A549 (cell line): Measurements from ENCODE around the gene FANCC. TPM values are rescaled to one million over a fixed set of nuclear protein-coding genes. Genes with fewer than 3 reads are reported as not detected.

Source experiments
- ATAC-seq, 2 experiments: fragments of 200-7000 bp in 1 of 2; fragments of >200 bp in 1 of 2; cut with Nextera tagmentation in 1 of 2; cut with Tn5 transposase in 1 of 2; 3 replicates each; pipeline versions ENCODE4 v1.8.0 to v1.9.1; 2018 to 2020; ENCODE audit warnings: mild to moderate bottlenecking in 1 of 2, moderate library complexity in 1 of 2
- CTCF ChIA-PET: fragments of 300-600 bp; sonication (Branson Sonifier 250); formaldehyde crosslinking; extraction: SDS; loops from one replicate; lab custom pipeline; 2021; ENCODE audit warnings: antibody characterized with exemption, inconsistent platforms; lab: Yijun Ruan, JAX
- POLR2A ChIA-PET: fragments of 350-600 bp; formaldehyde crosslinking; extraction: SDS; loops from one replicate; lab custom pipeline; 2021; ENCODE audit warnings: antibody characterized with exemption, inconsistent platforms; lab: Yijun Ruan, JAX
- DNase-seq, 2 experiments: peaks; one replicate each; pipeline versions ENCODE4 v3.0.0 to v3.0.0-alpha.2; 2011 to 2016; ENCODE audit warnings: low read depth in 1 of 2, low spot score in 1 of 2
- FAIRE-seq: peaks from 2 replicates; lab custom pipeline; 2011; peaks lifted over from hg19 to GRCh38; lab: Jason Lieb, UNC
- H3K27ac ChIP-seq, 2 experiments: fragments of >200 bp; sonication (Bioruptor Twin); formaldehyde crosslinking; 3 replicates each; pipeline ENCODE4 v1.5.1; 2016 to 2017
- H3K4me1 ChIP-seq: fragments of >200 bp; sonication (Bioruptor Twin); formaldehyde crosslinking; 3 replicates; pipeline ENCODE4 v1.6.1; 2016
- H3K4me2 ChIP-seq: fragments of >200 bp; sonication (Bioruptor Twin); formaldehyde crosslinking; 3 replicates; pipeline ENCODE4 v1.6.1; 2016
- H3K4me3 ChIP-seq: fragments of >200 bp; sonication (Bioruptor Twin); formaldehyde crosslinking; 3 replicates; pipeline ENCODE4 v1.5.1; 2016
- H3K9me3 ChIP-seq: fragments of >200 bp; sonication (Bioruptor Twin); formaldehyde crosslinking; 3 replicates; pipeline ENCODE4 v1.6.1; 2016
- BHLHE40 ChIP-seq: IDR thresholded peaks from 2 replicates; pipeline ENCODE4 v1.6.1; 2012; ENCODE audit warnings: low read depth, low read length, inconsistent platforms
- CBX2 ChIP-seq: fragments of 200-600 bp; sonication (generic); IDR thresholded peaks from 2 replicates; pipeline ENCODE4 v1.6.1; 2016; ENCODE audit warnings: low read depth, mild to moderate bottlenecking, borderline replicate concordance
- CBX8 ChIP-seq: fragments of 200-600 bp; sonication (generic); IDR thresholded peaks from 2 replicates; pipeline ENCODE4 v1.6.1; 2016
- CHD4 ChIP-seq: fragments of 200-600 bp; sonication (generic); IDR thresholded peaks from 2 replicates; pipeline ENCODE4 v1.6.1; 2016; ENCODE audit warnings: antibody characterized with exemption, mild to moderate bottlenecking, borderline replicate concordance
- FOSL2 ChIP-seq, 2 experiments: fragments of 450-650 bp in 1 of 2; fragments of >200 bp in 1 of 2; sonication (Bioruptor Twin) in 1 of 2; formaldehyde crosslinking; IDR thresholded peaks; 2 replicates each; pipeline versions ENCODE4 v1.5.0 to v1.6.1; 2016 to 2020; ENCODE audit warnings: mild to moderate bottlenecking in 1 of 2, moderate library complexity in 1 of 2
- GATA3 ChIP-seq: IDR thresholded peaks from 2 replicates; pipeline ENCODE4 v1.6.1; 2012; ENCODE audit warnings: borderline replicate concordance
- HOXB13 ChIP-seq: fragments of 250-450 bp; sonication (Bioruptor Pico); IDR thresholded peaks from 2 replicates; pipeline ENCODE4 v1.5.0; 2020; ENCODE audit warnings: low read depth, mild to moderate bottlenecking, moderate library complexity
- HOXB5 ChIP-seq: fragments of 250-450 bp; sonication (Bioruptor Pico); IDR thresholded peaks from 2 replicates; pipeline ENCODE4 v1.5.0; 2020; ENCODE audit warnings: mild to moderate bottlenecking, moderate library complexity
- KDM1A ChIP-seq: fragments of 200-600 bp; sonication (generic); IDR thresholded peaks from 2 replicates; pipeline ENCODE4 v1.6.1; 2016; ENCODE audit warnings: low read depth, mild to moderate bottlenecking
- MAFK ChIP-seq: fragments of 450-650 bp; IDR thresholded peaks from 2 replicates; pipeline ENCODE4 v1.6.1; 2014; ENCODE audit not compliant: partially characterized antibody
- NFE2L2 ChIP-seq: fragments of 150-350 bp; conservative IDR thresholded peaks from 2 replicates; pipeline ENCODE4 v1.6.1; 2014; ENCODE audit warnings: low read length
- NPAS2 ChIP-seq: fragments of 250-450 bp; sonication (Bioruptor Pico); IDR thresholded peaks from 2 replicates; pipeline ENCODE4 v1.8.0; 2022; ENCODE audit warnings: mild to moderate bottlenecking, moderate library complexity, borderline replicate concordance
- NR3C1 ChIP-seq: fragments of >200 bp; sonication (Bioruptor Twin); formaldehyde crosslinking; IDR thresholded peaks from 3 replicates; pipeline ENCODE4 v1.6.1; 2017
- POLR2AphosphoS2 ChIP-seq: conservative IDR thresholded peaks from 2 replicates; pipeline ENCODE4 v1.6.1; 2012; ENCODE audit warnings: low read length, improper control_type of control experiment, inconsistent platforms
- RARB ChIP-seq: fragments of 250-450 bp; sonication (Bioruptor Pico); IDR thresholded peaks from 2 replicates; pipeline ENCODE4 v1.8.0; 2021; ENCODE audit warnings: mild to moderate bottlenecking, moderate library complexity
- RFX5 ChIP-seq: fragments of 450-650 bp; IDR thresholded peaks from 2 replicates; pipeline ENCODE4 v1.7.1; 2014; ENCODE audit warnings: antibody characterized with exemption, mild to moderate bottlenecking, moderate library complexity
- ZFP36 ChIP-seq: fragments of 450-650 bp; IDR thresholded peaks from 2 replicates; pipeline ENCODE4 v1.6.1; 2014; ENCODE audit warnings: borderline replicate concordance; ENCODE audit not compliant: partially characterized antibody
- ZSCAN20 ChIP-seq: fragments of 250-450 bp; sonication (Bioruptor Pico); IDR thresholded peaks from 2 replicates; pipeline ENCODE4 v1.8.0; 2022; ENCODE audit warnings: mild to moderate bottlenecking, moderate library complexity
- WGBS: methylation state at CpG from one replicate; pipeline ENCODE4 v1.1.6; 2017; ENCODE audit errors: missing lambda C conversion rate; 5-methylcytosine and 5-hydroxymethylcytosine counted together
- polyA plus RNA-seq, 4 experiments: library from polyadenylated mRNA; depleted of rRNA in 3 of 4; stranded (reverse); fragments of >200 nt; fragmentation: RNase III in 1 of 4; extraction: RNeasy Plus Mini Kit Qiagen cat#74134 plus additional on column Dnase treatment in 1 of 4; gene quantifications; 2 replicates in 3 of 4; 3 replicates in 1 of 4; pipeline ENCODE4 v1.2.3, GENCODE V29; 2011 to 2017
- TF ChIP-seq, protein P1 (sequence below): fragments of >200 bp; sonication (Bioruptor Twin); formaldehyde crosslinking; IDR thresholded peaks from 3 replicates; pipeline ENCODE4 v1.6.1; 2016
- TF ChIP-seq, protein P2 (sequence below): fragments of >200 bp; sonication (Bioruptor Twin); formaldehyde crosslinking; IDR thresholded peaks from 3 replicates; pipeline ENCODE4 v1.5.1; 2016

The FANCC gene
- polyA plus RNA-seq, 2 of the 4 experiments (the other 2 are of a cell fraction) = 13.5 to 24.9 TPM

- no peak for FAIRE-seq
- ChIA-PET CTCF (no interaction called here), POLR2A (no interaction called here)
- no peak for DNase-seq
- H3K4me1 ChIP-seq = peaks cover 23% of the 10 kb centered on the region
- H3K9me3 ChIP-seq = peaks cover 11% of the 10 kb centered on the region; the same call in 1 of the 3 replicates
- no peak overlapping the region for H3K4me3 ChIP-seq
- 62% methylated on average over 1 of the region's 1 CpG for WGBS
- H3K4me2 ChIP-seq = no peak overlapping the region
- ATAC-seq = no peak
- no peak overlapping the region for H3K27ac ChIP-seq
- peak; percentile 73 for TF ChIP-seq MAFK
- TF ChIP-seq CBX2 = no peak
Observed at GRCh38 chr9:95285307-95285706, 32.2 kb downstream of the FANCC start.

- no peak for ATAC-seq
- DNase-seq = no peak
Observed at GRCh38 chr9:95284162-95285080, 33.1 kb downstream of the FANCC start.

DNA sequence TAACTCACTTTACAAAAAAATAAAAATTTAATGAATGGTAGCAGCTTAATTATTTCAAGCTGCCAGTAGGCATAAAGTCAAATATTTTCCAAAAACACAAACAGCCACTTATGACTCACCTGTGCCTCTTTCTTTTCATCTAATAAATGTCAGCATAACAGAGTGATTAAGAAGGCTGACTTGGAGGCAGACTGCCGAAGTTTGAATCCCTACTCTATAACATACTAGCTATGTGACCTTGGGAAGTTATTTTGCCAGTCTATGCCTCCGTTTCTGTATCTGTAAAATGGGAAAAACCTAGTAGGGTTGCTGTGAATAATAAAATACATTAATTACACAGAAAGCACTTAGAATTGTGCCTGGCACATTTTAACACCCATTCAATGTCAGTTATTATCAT lies 33.8 kb downstream of the FANCC start:
- peaks cover 23% of the 10 kb centered on the region for H3K4me1 ChIP-seq
- no peak overlapping the region for H3K27ac ChIP-seq
- CTCF ChIA-PET = no interaction called here
- peaks cover 18% of the 10 kb centered on the region; the same call in 1 of the 3 replicates for H3K9me3 ChIP-seq
- FAIRE-seq = no peak
- H3K4me3 ChIP-seq = no peak overlapping the region
- POLR2A ChIA-PET = no interaction called here
- TF ChIP-seq RFX5 (no peak), FOSL2 (IDR thresholded peaks at IDR 0.05) (no peak), FOSL2 (CRISPR knock-in tag; IDR thresholded peaks at IDR 0.05) (peak; percentile 25; the same call in 1 of the 2 replicates)
- no peak for DNase-seq
- peak overlapping the region; percentile 47 for H3K4me2 ChIP-seq
- ATAC-seq = no peak
- 16% methylated on average over 2 of the region's 2 CpGs for WGBS

More at GRCh38 chr9:95284162-95285080, 33.1 kb downstream of the FANCC start:
- H3K4me1 ChIP-seq = peaks cover 23% of the 10 kb centered on the region
- 79% methylated on average over 9 of the region's 9 CpGs for WGBS
- peak overlapping the region; percentile 47 for H3K4me2 ChIP-seq
- peaks cover 15% of the 10 kb centered on the region; the same call in 1 of the 3 replicates for H3K9me3 ChIP-seq
- ChIA-PET CTCF (no interaction called here), POLR2A (no interaction called here)
- H3K4me3 ChIP-seq = no peak overlapping the region
- FAIRE-seq = peak; percentile 51
- no peak overlapping the region for H3K27ac ChIP-seq
- no peak for TF ChIP-seq KDM1A
- TF ChIP-seq POLR2AphosphoS2 = no peak
- TF ChIP-seq GATA3 = no peak
- TF ChIP-seq, protein P1, sequence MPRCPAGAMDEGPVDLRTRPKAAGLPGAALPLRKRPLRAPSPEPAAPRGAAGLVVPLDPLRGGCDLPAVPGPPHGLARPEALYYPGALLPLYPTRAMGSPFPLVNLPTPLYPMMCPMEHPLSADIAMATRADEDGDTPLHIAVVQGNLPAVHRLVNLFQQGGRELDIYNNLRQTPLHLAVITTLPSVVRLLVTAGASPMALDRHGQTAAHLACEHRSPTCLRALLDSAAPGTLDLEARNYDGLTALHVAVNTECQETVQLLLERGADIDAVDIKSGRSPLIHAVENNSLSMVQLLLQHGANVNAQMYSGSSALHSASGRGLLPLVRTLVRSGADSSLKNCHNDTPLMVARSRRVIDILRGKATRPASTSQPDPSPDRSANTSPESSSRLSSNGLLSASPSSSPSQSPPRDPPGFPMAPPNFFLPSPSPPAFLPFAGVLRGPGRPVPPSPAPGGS = no peak

DNA sequence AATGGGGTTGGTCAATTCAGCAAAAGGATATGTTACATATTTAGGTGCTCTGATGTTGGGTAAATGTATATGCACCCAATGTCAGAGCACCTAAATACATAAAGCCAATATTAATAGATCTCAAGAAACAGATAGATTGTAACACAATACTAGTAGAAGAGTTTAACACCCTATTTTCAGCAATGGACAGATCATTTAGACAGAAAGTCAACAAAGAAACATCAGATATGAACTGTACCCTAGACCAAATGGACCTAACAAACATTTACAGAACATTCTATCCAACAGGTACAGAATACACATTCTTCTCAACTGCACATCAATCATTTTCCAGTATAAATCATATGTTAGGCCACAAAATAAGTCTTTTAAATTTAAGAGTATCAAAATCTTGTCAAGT lies 35.2 kb downstream of the FANCC start:
- POLR2A ChIA-PET = no interaction called here

More for the DNA sequence above, 35.2 kb downstream of the FANCC start:
- ATAC-seq (no peak), FAIRE-seq (no peak), DNase-seq (no peak)
- TF ChIP-seq KDM1A (no peak), RARB (CRISPR knock-in tag) (no peak), BHLHE40 (no peak), NFE2L2 (no peak), HOXB5 (no peak), HOXB13 (CRISPR knock-in tag) (no peak), CHD4 (no peak), ZFP36 (no peak), CBX8 (no peak), ZSCAN20 (CRISPR knock-in tag) (no peak), NPAS2 (no peak), NR3C1 (no peak), MAFK (no peak)
- TF ChIP-seq, protein P2, sequence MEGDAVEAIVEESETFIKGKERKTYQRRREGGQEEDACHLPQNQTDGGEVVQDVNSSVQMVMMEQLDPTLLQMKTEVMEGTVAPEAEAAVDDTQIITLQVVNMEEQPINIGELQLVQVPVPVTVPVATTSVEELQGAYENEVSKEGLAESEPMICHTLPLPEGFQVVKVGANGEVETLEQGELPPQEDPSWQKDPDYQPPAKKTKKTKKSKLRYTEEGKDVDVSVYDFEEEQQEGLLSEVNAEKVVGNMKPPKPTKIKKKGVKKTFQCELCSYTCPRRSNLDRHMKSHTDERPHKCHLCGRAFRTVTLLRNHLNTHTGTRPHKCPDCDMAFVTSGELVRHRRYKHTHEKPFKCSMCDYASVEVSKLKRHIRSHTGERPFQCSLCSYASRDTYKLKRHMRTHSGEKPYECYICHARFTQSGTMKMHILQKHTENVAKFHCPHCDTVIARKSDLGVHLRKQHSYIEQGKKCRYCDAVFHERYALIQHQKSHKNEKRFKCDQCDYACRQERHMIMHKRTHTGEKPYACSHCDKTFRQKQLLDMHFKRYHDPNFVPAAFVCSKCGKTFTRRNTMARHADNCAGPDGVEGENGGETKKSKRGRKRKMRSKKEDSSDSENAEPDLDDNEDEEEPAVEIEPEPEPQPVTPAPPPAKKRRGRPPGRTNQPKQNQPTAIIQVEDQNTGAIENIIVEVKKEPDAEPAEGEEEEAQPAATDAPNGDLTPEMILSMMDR = no peak
- Histone ChIP-seq H3K4me1 (peaks cover 23% of the 10 kb centered on the region), H3K4me2 (no peak overlapping the region), H3K9me3 (peaks cover 18% of the 10 kb centered on the region; the same call in 1 of the 3 replicates), H3K4me3 (no peak overlapping the region), H3K27ac (no peak overlapping the region)
- CTCF ChIA-PET = interaction anchor here (1.3 kb wide), 1 partner anchor 17 kb away, joined by 3 read pairs; no protein-coding TSS in a partner anchor
